Panc1 (cell line): ENCODE data around the gene E4F1. TPM values are rescaled to one million over a fixed set of nuclear protein-coding genes. Genes with fewer than 3 reads are reported as not detected.

Experiments used
- ATAC-seq: fragments of 200-7000 bp; cut with Tn5 transposase; 2 replicates; pipeline ENCODE4 v1.9.1; 2020; ENCODE audit warnings: mild to moderate bottlenecking, moderate library complexity
- BruUV-seq: library from RNA; stranded (reverse); fragments of 400-500 nt; replicated peaks from 2 replicates; lab custom pipeline; 2021; lab: Mats Ljungman, UMichigan
- CTCF ChIA-PET: fragments of 300-600 bp; sonication (Branson Sonifier 250); formaldehyde crosslinking; loops from one replicate; lab custom pipeline; 2022; ENCODE audit warnings: antibody characterized with exemption; lab: Charles Lee
- POLR2A ChIA-PET: fragments of 300-600 bp; sonication (Branson Sonifier 250); formaldehyde crosslinking; loops from one replicate; lab custom pipeline; 2022; ENCODE audit warnings: antibody characterized with exemption; lab: Charles Lee
- DNase-seq: peaks from one replicate; pipeline ENCODE4 v3.0.0-alpha.2; 2010; ENCODE audit warnings: low read depth, low spot score
- H3K27ac ChIP-seq: 2 replicates; pipeline ENCODE4 v1.5.1; 2011; ENCODE audit warnings: mild to moderate bottlenecking, low read length, inconsistent platforms
- H3K27me3 ChIP-seq: fragments of 200-500 bp; sonication (Bioruptor generic); 2 replicates; pipeline ENCODE4 v1.6.0; 2014; ENCODE audit warnings: low read length, inconsistent platforms; ENCODE audit not compliant: control insufficient read depth, insufficient read depth
- H3K36me3 ChIP-seq: fragments of 200-500 bp; sonication (Bioruptor generic); 2 replicates; pipeline ENCODE4 v1.5.1; 2014; ENCODE audit warnings: inconsistent platforms, mild to moderate bottlenecking, low read length, moderate library complexity; ENCODE audit not compliant: control insufficient read depth, insufficient read depth
- H3K4me1 ChIP-seq: 2 replicates; pipeline ENCODE4 v1.5.1; 2011; ENCODE audit warnings: inconsistent platforms, mild to moderate bottlenecking, low read length, moderate library complexity; ENCODE audit not compliant: control insufficient read depth, insufficient read depth
- H3K4me3 ChIP-seq, 2 experiments: 2 replicates each; pipeline ENCODE4 v1.5.1; 2011 to 2012; ENCODE audit warnings: low read depth in 2 of 2, low read length in 2 of 2, mild to moderate bottlenecking in 2 of 2, inconsistent platforms in 1 of 2, moderate library complexity in 1 of 2
- H3K9me3 ChIP-seq: fragments of 200-500 bp; sonication (Bioruptor generic); 2 replicates; pipeline ENCODE4 v1.5.1; 2014; ENCODE audit warnings: low read depth, mild to moderate bottlenecking, inconsistent platforms, low read length, moderate library complexity; ENCODE audit not compliant: control insufficient read depth, insufficient read depth
- POLR2AphosphoS5 ChIP-seq: IDR thresholded peaks from 2 replicates; pipeline ENCODE4 v1.6.1; 2012; ENCODE audit warnings: mild to moderate bottlenecking, low read depth, low read length, moderate library complexity
- REST ChIP-seq, 2 experiments: IDR thresholded peaks; 2 replicates each; pipeline ENCODE4 v1.6.1; 2011 to 2012; ENCODE audit warnings: low read depth in 2 of 2, control low read depth in 1 of 2, low read length in 1 of 2, mild to moderate bottlenecking in 1 of 2, moderate library complexity in 1 of 2; ENCODE audit not compliant: insufficient read depth in 1 of 2
- SIN3A ChIP-seq: IDR thresholded peaks from 2 replicates; pipeline ENCODE4 v1.6.1; 2012; ENCODE audit warnings: low read depth, mild to moderate bottlenecking, low read length, moderate library complexity, borderline replicate concordance; ENCODE audit not compliant: insufficient read depth
- TCF7L2 ChIP-seq: IDR thresholded peaks from 2 replicates; pipeline ENCODE4 v1.6.1; 2011; ENCODE audit warnings: mild to moderate bottlenecking, low read depth, low read length, inconsistent platforms
- in situ Hi-C: cut with HindIII; loops from 2 replicates; pipeline ENCODE4 v1.10.0; 2016; ENCODE audit warnings: low sequenced_read_pairs, low pct_unique_long_range_greater_than_20kb
- intact Hi-C: fragments of 100-400 bp; cut with micrococcal nuclease; formaldehyde crosslinking; loops from one replicate; pipeline ENCODE4 v1.10.0; 2022; ENCODE audit not compliant: unreplicated experiment
- total RNA-seq: library from RNA; stranded (reverse); gene quantifications from one replicate; pipeline ENCODE4 v1.2.1, GENCODE V29; 2021; ENCODE audit not compliant: unreplicated experiment
- TF ChIP-seq, protein P1 (sequence below): fragments of 450-650 bp; IDR thresholded peaks from 2 replicates; pipeline ENCODE4 v1.5.1; 2017; ENCODE audit warnings: mild to moderate bottlenecking

Gene E4F1
- total RNA-seq, 1 experiment from 2014 or later = 50.8 TPM

DNA sequence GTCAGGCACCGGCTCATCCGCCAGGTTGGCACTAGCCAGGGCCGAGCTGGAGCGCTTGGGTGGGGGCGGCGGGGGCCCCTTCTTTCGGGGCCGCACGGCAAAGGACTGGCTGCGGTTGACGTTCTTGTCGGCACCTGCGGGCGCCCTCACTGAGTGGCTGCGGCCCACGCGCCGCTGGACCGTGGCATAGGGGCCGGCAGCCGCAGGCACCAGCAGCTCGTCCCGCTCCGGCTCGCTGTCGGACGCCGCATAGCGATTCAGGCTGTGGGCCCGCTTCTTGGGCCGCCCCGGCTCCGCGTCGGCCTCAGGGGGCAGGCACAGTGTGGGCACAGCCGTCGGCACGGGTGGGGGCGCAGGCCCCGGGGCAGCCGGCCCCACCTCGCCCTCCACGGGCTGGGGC, 42.9 kb upstream of the E4F1 start:
- no peaks in the 10 kb centered on the region for H3K36me3 ChIP-seq
- H3K4me3 ChIP-seq = no peak overlapping the region
- ChIA-PET POLR2A (no interaction called here), CTCF (no interaction called here)
- no TSS peak for BruUV-seq
- in situ Hi-C loops (no loop called here), intact Hi-C loops (no loop called here)
- no peak for ATAC-seq
- H3K27me3 ChIP-seq = no peaks in the 10 kb centered on the region
- H3K27ac ChIP-seq = no peak overlapping the region
- H3K9me3 ChIP-seq = no peaks in the 10 kb centered on the region
- TF ChIP-seq TCF7L2 (no peak), POLR2AphosphoS5 (no peak), SIN3A (no peak), REST (IDR thresholded peaks at IDR 0.05; ENCODE audit: insufficient read depth in 1 of 2, low read depth in 2 of 2, low read length in 1 of 2) (no peak)
- TF ChIP-seq, protein P1, sequence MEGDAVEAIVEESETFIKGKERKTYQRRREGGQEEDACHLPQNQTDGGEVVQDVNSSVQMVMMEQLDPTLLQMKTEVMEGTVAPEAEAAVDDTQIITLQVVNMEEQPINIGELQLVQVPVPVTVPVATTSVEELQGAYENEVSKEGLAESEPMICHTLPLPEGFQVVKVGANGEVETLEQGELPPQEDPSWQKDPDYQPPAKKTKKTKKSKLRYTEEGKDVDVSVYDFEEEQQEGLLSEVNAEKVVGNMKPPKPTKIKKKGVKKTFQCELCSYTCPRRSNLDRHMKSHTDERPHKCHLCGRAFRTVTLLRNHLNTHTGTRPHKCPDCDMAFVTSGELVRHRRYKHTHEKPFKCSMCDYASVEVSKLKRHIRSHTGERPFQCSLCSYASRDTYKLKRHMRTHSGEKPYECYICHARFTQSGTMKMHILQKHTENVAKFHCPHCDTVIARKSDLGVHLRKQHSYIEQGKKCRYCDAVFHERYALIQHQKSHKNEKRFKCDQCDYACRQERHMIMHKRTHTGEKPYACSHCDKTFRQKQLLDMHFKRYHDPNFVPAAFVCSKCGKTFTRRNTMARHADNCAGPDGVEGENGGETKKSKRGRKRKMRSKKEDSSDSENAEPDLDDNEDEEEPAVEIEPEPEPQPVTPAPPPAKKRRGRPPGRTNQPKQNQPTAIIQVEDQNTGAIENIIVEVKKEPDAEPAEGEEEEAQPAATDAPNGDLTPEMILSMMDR = no peak
- no peaks in the 10 kb centered on the region for H3K4me1 ChIP-seq
- DNase-seq = no peak

DNA sequence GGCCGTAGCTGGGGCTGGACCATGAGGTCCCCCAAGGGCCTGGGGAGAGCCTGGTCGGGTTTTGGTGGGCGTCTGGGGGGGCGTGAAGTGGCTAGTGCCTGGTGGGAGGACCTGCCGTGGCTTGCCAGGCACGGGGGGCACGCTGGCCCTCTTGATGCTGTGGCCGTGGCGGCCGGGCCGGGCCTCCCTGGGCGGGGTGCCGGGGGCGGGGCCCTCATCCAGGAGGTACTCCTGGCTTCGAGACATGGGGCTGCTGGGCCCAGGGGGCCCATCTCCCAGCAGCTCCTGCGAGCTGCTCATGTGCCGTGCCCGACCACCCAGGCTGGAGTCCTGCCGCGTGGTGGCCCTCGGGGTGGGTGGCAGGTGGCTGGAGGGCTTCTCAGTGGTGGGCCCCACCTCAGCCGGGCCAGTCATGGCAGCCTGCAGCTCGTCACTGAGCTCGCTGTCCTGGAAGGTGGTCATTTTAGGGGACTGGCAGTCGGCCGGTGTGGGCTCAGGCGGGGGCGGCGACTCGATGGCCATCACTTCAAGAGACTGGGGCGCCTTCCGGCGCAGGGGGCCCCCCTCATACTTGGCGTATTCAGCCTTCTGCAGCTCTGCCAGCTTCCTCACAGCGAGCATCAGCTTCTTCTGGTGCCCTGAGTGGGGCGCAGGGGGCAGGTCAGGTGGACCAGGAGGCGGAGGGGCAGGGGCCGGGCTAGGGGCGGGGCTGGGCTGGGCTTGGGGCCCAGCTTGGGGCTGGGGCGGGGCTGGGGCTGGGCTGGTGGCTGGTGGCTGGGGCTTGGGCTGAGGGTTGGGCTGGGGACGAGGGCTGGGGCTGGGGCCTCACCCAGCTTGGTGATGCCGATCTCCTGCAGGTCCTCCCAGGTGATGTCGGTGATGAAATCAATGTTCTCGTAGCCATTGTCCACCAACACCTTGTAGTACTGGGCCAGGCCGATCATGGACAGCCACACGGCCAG, 42.1 kb upstream of the E4F1 start:
- BruUV-seq = no TSS peak
- Histone ChIP-seq H3K4me3 (no peak overlapping the region), H3K9me3 (no peaks in the 10 kb centered on the region), H3K4me1 (no peaks in the 10 kb centered on the region), H3K27me3 (no peaks in the 10 kb centered on the region), H3K36me3 (no peaks in the 10 kb centered on the region), H3K27ac (no peak overlapping the region)
- no peak for ATAC-seq
- CTCF ChIA-PET = no interaction called here
- POLR2A ChIA-PET = interaction anchor here (0.6 kb wide), 1 partner anchor 24 kb away, joined by 5 read pairs; no protein-coding TSS in a partner anchor
- in situ Hi-C loops = no loop called here
- DNase-seq = no peak
- intact Hi-C loops = no loop called here
- TF ChIP-seq POLR2AphosphoS5 = no peak
- TF ChIP-seq REST (IDR thresholded peaks at IDR 0.05; ENCODE audit: insufficient read depth in 1 of 2, low read depth in 2 of 2, low read length in 1 of 2) = no peak
- no peak for TF ChIP-seq SIN3A
